K562 (cell line): ENCODE data around the gene CDR2L. TPM values are rescaled to one million over a fixed set of nuclear protein-coding genes. Genes with fewer than 3 reads are reported as not detected.

Experiments
- ATAC-seq: fragments of 200-7000 bp; cut with Tn5 transposase; 3 replicates; pipeline ENCODE4 v1.9.1; 2020; ENCODE audit warnings: moderate library complexity
- BruUV-seq: library from RNA; stranded (reverse); fragments of 400-500 nt; replicated peaks from 2 replicates; lab custom pipeline; 2021; lab: Mats Ljungman, UMichigan
- CTCF ChIA-PET: fragments of 300-600 bp; formaldehyde crosslinking; extraction: SDS; loops from one replicate; lab custom pipeline; 2021; ENCODE audit warnings: low intra/inter-chr PET ratio; lab: Yijun Ruan, JAX
- POLR2A ChIA-PET: fragments of 300-600, 350-650 bp; sonication (Branson Sonifier 250); formaldehyde crosslinking; extraction: SDS; loops from one replicate; lab custom pipeline; 2021; ENCODE audit warnings: antibody characterized with exemption, inconsistent platforms; lab: Yijun Ruan, JAX
- DNase-seq, 4 experiments: peaks; one replicate each; pipeline versions ENCODE4 v3.0.0 to v3.0.0-alpha.2; 2011 to 2018; ENCODE audit warnings: low spot score in 3 of 4, mixed read lengths in 3 of 4; ENCODE audit errors: extremely low read depth in 1 of 4
- FAIRE-seq: peaks from 2 replicates; lab custom pipeline; 2011; peaks lifted over from hg19 to GRCh38; lab: Jason Lieb, UNC
- H2AFZ ChIP-seq: 2 replicates; pipeline ENCODE4 v1.6.0; 2011; ENCODE audit warnings: low read depth, low read length, control low read depth, inconsistent platforms
- H3K27ac ChIP-seq: fragments of 200-600 bp; 3 replicates; pipeline ENCODE4 v1.8.0; 2011; ENCODE audit warnings: low read depth, mild to moderate bottlenecking, control low read depth, inconsistent platforms, low read length, moderate library complexity, mixed read lengths; ENCODE audit errors: extremely low read depth
- H3K27me3 ChIP-seq, 2 experiments: fragments of 300-600 bp in 1 of 2; 2 replicates in 1 of 2; 3 replicates in 1 of 2; pipeline versions ENCODE4 v1.6.0 to v1.8.0; 2011; ENCODE audit warnings: inconsistent platforms in 2 of 2, low read length in 2 of 2, mild to moderate bottlenecking in 1 of 2, mixed read lengths in 1 of 2, moderate library complexity in 1 of 2; ENCODE audit not compliant: control insufficient read depth in 2 of 2, insufficient read depth in 2 of 2
- H3K36me3 ChIP-seq: fragments of 300-600 bp; 3 replicates; pipeline ENCODE4 v1.8.0; 2011; ENCODE audit warnings: mild to moderate bottlenecking, low read length, inconsistent platforms; ENCODE audit not compliant: control insufficient read depth, insufficient read depth
- H3K4me1 ChIP-seq, 2 experiments: fragments of 200-600 bp in 1 of 2; replicated peaks in 1 of 2; 2 replicates in 1 of 2; 3 replicates in 1 of 2; pipeline versions ENCODE4 v1.5.1 to v1.8.0; 2011; ENCODE audit warnings: inconsistent platforms in 2 of 2, low read length in 2 of 2, mild to moderate bottlenecking in 1 of 2, mixed read lengths in 1 of 2, moderate library complexity in 1 of 2; ENCODE audit not compliant: control insufficient read depth in 2 of 2, insufficient read depth in 2 of 2
- H3K4me2 ChIP-seq: 2 replicates; pipeline ENCODE4 v1.6.1; 2011; ENCODE audit warnings: low read length, control low read depth, inconsistent platforms, mixed read lengths; ENCODE audit not compliant: insufficient read depth
- H3K4me3 ChIP-seq: fragments of 200-600 bp; sonication (generic), shearing (Covaris generic); 2 replicates; pipeline ENCODE4 v1.5.1; 2016; ENCODE audit warnings: control low read depth, inconsistent platforms
- H3K79me2 ChIP-seq: fragments of 200-600 bp; 3 replicates; pipeline ENCODE4 v1.8.0; 2011; ENCODE audit warnings: low read length, inconsistent platforms; ENCODE audit not compliant: control insufficient read depth, insufficient read depth
- H3K9ac ChIP-seq, 2 experiments: 2 replicates each; pipeline versions ENCODE4 v1.6.0 to v1.6.1; 2011; ENCODE audit warnings: low read depth in 2 of 2, low read length in 2 of 2, control low read depth in 1 of 2, inconsistent platforms in 1 of 2, mild to moderate bottlenecking in 1 of 2, mixed read lengths in 1 of 2; ENCODE audit not compliant: insufficient read depth in 1 of 2
- H3K9me1 ChIP-seq: one replicate; pipeline ENCODE4 v1.6.0; 2011; ENCODE audit warnings: inconsistent platforms, mild to moderate bottlenecking, low read length, moderate library complexity; ENCODE audit not compliant: control insufficient read depth, insufficient read depth
- H3K9me3 ChIP-seq: replicated peaks from 2 replicates; pipeline ENCODE4 v1.5.1; 2011; ENCODE audit warnings: low read depth, low read length, inconsistent platforms; ENCODE audit not compliant: control insufficient read depth, insufficient read depth
- H4K20me1 ChIP-seq: replicated peaks from 2 replicates; pipeline ENCODE4 v1.6.1; 2011; ENCODE audit warnings: low read length, inconsistent platforms, mixed read lengths; ENCODE audit not compliant: control insufficient read depth, insufficient read depth
- ELF1 ChIP-seq: fragments of 200-800 bp; sonication (Bioruptor generic); IDR thresholded peaks from 2 replicates; pipeline ENCODE4 v1.6.1; 2016; ENCODE audit warnings: missing genetic modification characterization, missing compliant biosample characterization
- FOXK1 ChIP-seq: sonication (generic); formaldehyde crosslinking; IDR thresholded peaks from 2 replicates; pipeline ENCODE4 v1.8.0; 2022; ENCODE audit warnings: missing genetic modification reagents, mild to moderate bottlenecking, borderline replicate concordance
- ZC3H4 ChIP-seq: sonication (generic); formaldehyde crosslinking; IDR thresholded peaks from 2 replicates; pipeline ENCODE4 v1.9.0; 2021; ENCODE audit warnings: missing genetic modification reagents, borderline replicate concordance
- ZNF764 ChIP-seq: fragments of 250-450 bp; sonication (Bioruptor Pico); IDR thresholded peaks from 2 replicates; pipeline ENCODE4 v1.4.0; 2020; ENCODE audit warnings: low read depth, mild to moderate bottlenecking, moderate library complexity
- WGBS: fragments of 100-300 bp; shearing (Covaris generic); methylation state at CpG from one replicate; pipeline ENCODE4 v1.1.6; 2016; ENCODE audit warnings: low coverage, mixed read lengths; ENCODE audit not compliant: insufficient coverage; ENCODE audit errors: missing lambda C conversion rate; 5-methylcytosine and 5-hydroxymethylcytosine counted together
- in situ Hi-C: fragments of 300-500 bp; cut with MboI; formaldehyde crosslinking; loops from 4 replicates; pipeline ENCODE4 v1.15.0; 2018; ENCODE audit warnings: inconsistent platforms, mixed read lengths
- intact Hi-C: fragments of 100-400 bp; cut with micrococcal nuclease; formaldehyde crosslinking; loops from 2 replicates; pipeline ENCODE4 v1.14.2; 2022
- polyA plus RNA-seq, 8 experiments: library from polyadenylated mRNA; depleted of rRNA in 4 of 8; stranded (reverse) in 5 of 8; unstranded in 3 of 8; fragments of >200 nt; fragmentation: Nextera tagmentation in 2 of 8; fragmentation: Illumina TruSeq in 1 of 8; extraction: Ambion mirVana in 2 of 8; extraction: Trizol in 1 of 8; gene quantifications; 2 replicates each; pipeline versions ENCODE4 v1.2.1 to v1.2.3, GENCODE V29; 2011 to 2014; ENCODE audit warnings: inconsistent platforms in 1 of 8, missing spikeins in 1 of 8
- total RNA-seq, 7 experiments: library from RNA; depleted of rRNA in 6 of 7; stranded (reverse); fragments of >200 nt in 6 of 7; fragmentation: Illumina TruSeq in 2 of 7; extraction: Trizol in 2 of 7; gene quantifications; 2 replicates each; pipeline versions ENCODE4 v1.2.1 to v1.2.3, GENCODE V29; 2011 to 2021; ENCODE audit warnings: low replicate concordance in 1 of 7

CDR2L gene
- total and polyA plus RNA-seq, 9 of the 15 experiments (the other 6 are each of a cell fraction or from before 2014, with no cell fraction given), result 2.7 to 16.0 (median 7.3) TPM

DNA sequence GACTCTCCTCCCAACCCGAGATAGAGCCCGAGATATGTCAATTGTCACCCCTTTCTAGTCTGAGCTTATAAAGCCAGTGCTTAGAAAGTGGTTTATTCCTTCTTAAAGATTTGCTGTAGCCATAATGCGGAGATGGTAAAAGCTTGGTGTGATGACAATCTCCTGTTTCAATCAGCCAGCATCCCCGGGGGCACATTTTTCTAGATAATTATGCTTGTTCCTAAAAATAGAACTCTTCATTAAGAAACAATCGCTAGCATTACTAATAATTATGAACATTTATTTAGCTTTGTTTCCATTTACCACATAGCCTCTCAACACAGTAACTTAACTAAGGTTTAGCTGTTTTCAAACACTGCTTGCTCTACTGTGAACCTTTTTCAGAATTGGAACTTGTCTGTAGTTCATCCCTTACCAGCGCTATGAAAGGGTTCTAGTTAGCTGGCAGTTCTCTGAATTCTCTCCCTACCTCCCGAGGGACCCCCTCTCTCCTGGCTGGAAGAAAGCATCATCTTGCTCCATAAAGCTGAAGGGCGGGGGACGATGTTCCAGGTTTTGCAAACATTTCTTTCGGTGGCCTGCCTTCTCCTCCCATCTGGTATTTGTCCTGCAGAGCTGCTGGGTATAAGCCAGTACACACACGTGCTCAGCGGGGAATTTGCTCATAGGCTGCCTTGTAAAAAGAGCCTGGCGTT lies 24.1 kb downstream of the CDR2L start:
- H3K9me3 ChIP-seq, result no peaks in the 10 kb centered on the region
- H3K27me3 ChIP-seq, result no peaks in the 10 kb centered on the region
- TF ChIP-seq FOXK1, result no peak
- no peak for TF ChIP-seq ZNF764 (CRISPR knock-in tag)
- TF ChIP-seq ZC3H4 (CRISPR knock-in tag), result 0 out of 2 replicates have a peak, but pooled peaks have one; percentile 62
- 0 out of 2 replicates have a peak, but pooled peaks have one; percentile 20 for TF ChIP-seq ELF1
- no peaks in the 10 kb centered on the region for H4K20me1 ChIP-seq
- CTCF ChIA-PET, result interaction anchor here (1.1 to 1.9 kb wide), 4 partner anchors 22 to 190 kb away, joined by 3 to 8 read pairs (median 4); no protein-coding TSS in a partner anchor
- intact Hi-C loops, result no loop called here
- peak overlapping the region in 1 of 2 experiments; percentile 92; a peak in 2 of 4 replicates for H3K9ac ChIP-seq
- ATAC-seq (no peak), DNase-seq (peak in 2 of 4 experiments; percentile 5 to 8), FAIRE-seq (no peak)
- H3K4me1 ChIP-seq, result peaks cover 14 to 15% of the 10 kb centered on the region in 2 experiments; a peak in 4 of 5 replicates
- peak overlapping the region; percentile 85 for H3K4me2 ChIP-seq
- H3K27ac ChIP-seq, result no peak overlapping the region
- H3K79me2 ChIP-seq, result peaks cover 31% of the 10 kb centered on the region
- H3K36me3 ChIP-seq, result peaks cover 13% of the 10 kb centered on the region; the same call in 2 of the 3 replicates
- in situ Hi-C loops, result no loop called here
- POLR2A ChIA-PET, result interaction anchor here (0.6 to 4.7 kb wide), 25 partner anchors 8 to 170 kb away, joined by 3 to 26 read pairs (median 4); partner anchors contain the start of genes ATP5PD, CDR2L, KCTD2 and NT5C
- 68% methylated on average over 13 of the region's 13 CpGs for WGBS
- H3K9me1 ChIP-seq, result peaks cover under 1% of the 10 kb centered on the region
- BruUV-seq, result no TSS peak
- H2AFZ ChIP-seq, result peak overlapping the region; percentile 83
- no peak overlapping the region; the same call in 1 of the 2 replicates for H3K4me3 ChIP-seq
